GM10248 (cell line): ENCODE data around the gene AP2S1.

Experiments used
- CTCF ChIA-PET: fragments of 300-600 bp; sonication (Branson Sonifier 250); formaldehyde crosslinking; extraction: SDS; loops from one replicate; lab custom pipeline; 2021; ENCODE audit warnings: antibody characterized with exemption; lab: Yijun Ruan, JAX
- POLR2A ChIA-PET: fragments of 350-650 bp; sonication (Branson Sonifier 250); formaldehyde crosslinking; extraction: SDS; loops from one replicate; lab custom pipeline; 2020; ENCODE audit warnings: antibody characterized with exemption; lab: Yijun Ruan, JAX
- DNase-seq: peaks from one replicate; pipeline ENCODE4 v3.0.0; 2012; ENCODE audit errors: extremely low spot score
- TF ChIP-seq, protein P1 (sequence below): IDR thresholded peaks from 2 replicates; pipeline ENCODE4 v1.5.1; 2012; ENCODE audit warnings: mild to moderate bottlenecking, low read depth; ENCODE audit errors: extremely low read depth, missing control alignments, control extremely low read depth

AP2S1 gene

DNA sequence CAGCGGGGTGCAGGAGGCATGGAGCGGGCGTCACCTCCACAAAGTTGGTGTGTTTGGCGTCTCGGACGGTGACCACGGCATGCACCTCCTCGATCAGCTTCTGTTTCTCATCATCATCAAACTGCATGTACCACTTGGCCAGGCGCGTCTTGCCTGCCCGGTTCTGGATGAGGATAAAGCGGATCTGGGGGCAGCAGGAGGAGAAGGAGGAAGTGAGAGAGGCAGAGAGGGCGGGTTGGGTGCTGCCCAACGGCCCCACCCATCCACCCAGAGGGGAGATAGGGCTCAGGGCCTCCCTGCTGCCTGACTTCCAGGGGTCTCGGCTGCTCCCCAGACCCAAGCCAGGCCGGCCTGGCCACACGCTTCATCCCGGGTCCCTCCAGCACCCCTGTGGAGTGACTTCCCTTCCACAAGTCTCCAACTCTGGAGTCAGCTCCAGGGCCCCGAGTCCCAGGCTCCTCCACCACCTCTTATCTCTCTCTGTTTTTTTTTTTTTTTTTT lies 4.6 kb downstream of the AP2S1 start:
- ChIA-PET CTCF (interaction anchor here (0.8 to 7.5 kb wide), 4 partner anchors 8 to 94 kb away, joined by 3 to 125 read pairs (median 6); no protein-coding TSS in a partner anchor), POLR2A (interaction anchor here (0.7 kb wide), 1 partner anchor 58 kb away, joined by 5 read pairs; the partner anchor contains the start of gene SLC1A5)
- TF ChIP-seq, protein P1, sequence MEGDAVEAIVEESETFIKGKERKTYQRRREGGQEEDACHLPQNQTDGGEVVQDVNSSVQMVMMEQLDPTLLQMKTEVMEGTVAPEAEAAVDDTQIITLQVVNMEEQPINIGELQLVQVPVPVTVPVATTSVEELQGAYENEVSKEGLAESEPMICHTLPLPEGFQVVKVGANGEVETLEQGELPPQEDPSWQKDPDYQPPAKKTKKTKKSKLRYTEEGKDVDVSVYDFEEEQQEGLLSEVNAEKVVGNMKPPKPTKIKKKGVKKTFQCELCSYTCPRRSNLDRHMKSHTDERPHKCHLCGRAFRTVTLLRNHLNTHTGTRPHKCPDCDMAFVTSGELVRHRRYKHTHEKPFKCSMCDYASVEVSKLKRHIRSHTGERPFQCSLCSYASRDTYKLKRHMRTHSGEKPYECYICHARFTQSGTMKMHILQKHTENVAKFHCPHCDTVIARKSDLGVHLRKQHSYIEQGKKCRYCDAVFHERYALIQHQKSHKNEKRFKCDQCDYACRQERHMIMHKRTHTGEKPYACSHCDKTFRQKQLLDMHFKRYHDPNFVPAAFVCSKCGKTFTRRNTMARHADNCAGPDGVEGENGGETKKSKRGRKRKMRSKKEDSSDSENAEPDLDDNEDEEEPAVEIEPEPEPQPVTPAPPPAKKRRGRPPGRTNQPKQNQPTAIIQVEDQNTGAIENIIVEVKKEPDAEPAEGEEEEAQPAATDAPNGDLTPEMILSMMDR = no peak
- DNase-seq = no peak

GRCh38 chr19:46844067-46844489 lies 6.6 kb downstream of the AP2S1 start:
- DNase-seq = no peak
- POLR2A ChIA-PET = no interaction called here
- CTCF ChIA-PET = interaction anchor here (0.8 to 7.5 kb wide), 4 partner anchors 10 to 169 kb away, joined by 3 to 125 read pairs (median 4); no protein-coding TSS in a partner anchor
- TF ChIP-seq, protein P1 = no peak

GRCh38 chr19:46842791-46843190 lies 7.9 kb downstream of the AP2S1 start:
- ChIA-PET CTCF (interaction anchor here (0.6 to 7.5 kb wide), 5 partner anchors 9 to 91 kb away, joined by 3 to 125 read pairs (median 9); no protein-coding TSS in a partner anchor), POLR2A (no interaction called here)
- TF ChIP-seq, protein P1 = no peak
- no peak for DNase-seq

DNA sequence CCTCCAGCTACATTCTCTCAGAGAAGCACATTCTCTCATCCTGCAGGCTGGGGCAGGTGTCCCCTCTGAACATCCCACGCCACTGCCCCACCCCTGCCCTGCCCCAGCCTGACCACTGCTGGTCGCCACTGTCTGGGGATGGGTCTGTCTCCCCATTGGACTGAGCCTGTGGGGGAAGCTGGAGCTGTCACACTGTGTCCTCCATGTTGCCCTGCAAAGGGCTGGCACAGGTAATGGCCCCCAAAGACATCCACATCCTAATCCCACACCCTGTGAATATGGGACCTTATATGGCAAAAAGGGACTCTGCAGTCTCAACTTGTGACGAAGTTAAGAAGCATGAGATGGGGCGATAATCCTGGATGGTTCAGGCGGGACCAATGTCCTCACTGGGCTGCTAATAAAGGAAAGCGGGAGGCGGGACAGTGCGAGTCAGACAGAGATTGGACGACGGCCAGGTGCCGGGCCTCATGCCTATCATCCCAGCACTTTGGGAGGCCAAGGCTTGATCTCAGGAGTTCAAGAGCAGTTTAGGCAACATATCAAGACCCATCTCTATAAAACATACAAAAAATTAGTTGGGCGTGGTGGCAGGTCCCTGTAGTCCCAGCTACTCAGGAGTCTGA lies 9.1 kb downstream of the AP2S1 start:
- TF ChIP-seq, protein P1 = no peak
- ChIA-PET POLR2A (no interaction called here), CTCF (interaction anchor here (0.6 to 7.5 kb wide), 19 partner anchors 9 to 150 kb away, joined by 3 to 125 read pairs (median 7); partner anchors contain the start of gene AP2S1)
- DNase-seq = no peak

DNA sequence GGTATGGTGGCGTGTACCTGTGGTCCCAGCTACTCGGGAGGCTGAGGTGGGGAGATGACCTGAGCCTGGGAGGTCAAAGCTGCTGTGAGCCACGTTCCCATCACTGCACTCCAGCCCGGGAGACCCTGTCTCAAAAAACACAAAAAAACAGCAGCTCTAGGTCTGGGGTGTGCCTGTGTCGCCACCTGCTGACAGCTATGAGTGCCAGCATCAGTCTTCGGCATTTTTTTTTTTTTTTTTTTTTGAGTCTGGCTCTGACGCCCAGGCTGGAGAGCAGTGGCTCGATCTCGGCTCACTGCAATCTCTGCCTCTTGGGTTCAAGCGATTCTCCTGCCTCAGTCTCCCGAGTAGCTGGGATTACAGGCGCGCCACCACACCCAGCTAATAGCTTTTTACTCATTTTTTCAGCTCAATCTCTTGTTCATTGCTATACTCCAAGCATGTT lies 10.1 kb downstream of the AP2S1 start:
- CTCF ChIA-PET = interaction anchor here (0.6 to 7.5 kb wide), 40 partner anchors 10 to 551 kb away, joined by 3 to 125 read pairs (median 5); partner anchors contain the start of genes AP2S1 and SLC1A5
- TF ChIP-seq, protein P1 = peak; percentile 76
- POLR2A ChIA-PET = interaction anchor here (0.6 to 1.0 kb wide), 5 partner anchors 10 to 1880 kb away, joined by 3 to 8 read pairs (median 3); partner anchors contain the start of gene AP2S1
- DNase-seq = peak; percentile 72

DNA sequence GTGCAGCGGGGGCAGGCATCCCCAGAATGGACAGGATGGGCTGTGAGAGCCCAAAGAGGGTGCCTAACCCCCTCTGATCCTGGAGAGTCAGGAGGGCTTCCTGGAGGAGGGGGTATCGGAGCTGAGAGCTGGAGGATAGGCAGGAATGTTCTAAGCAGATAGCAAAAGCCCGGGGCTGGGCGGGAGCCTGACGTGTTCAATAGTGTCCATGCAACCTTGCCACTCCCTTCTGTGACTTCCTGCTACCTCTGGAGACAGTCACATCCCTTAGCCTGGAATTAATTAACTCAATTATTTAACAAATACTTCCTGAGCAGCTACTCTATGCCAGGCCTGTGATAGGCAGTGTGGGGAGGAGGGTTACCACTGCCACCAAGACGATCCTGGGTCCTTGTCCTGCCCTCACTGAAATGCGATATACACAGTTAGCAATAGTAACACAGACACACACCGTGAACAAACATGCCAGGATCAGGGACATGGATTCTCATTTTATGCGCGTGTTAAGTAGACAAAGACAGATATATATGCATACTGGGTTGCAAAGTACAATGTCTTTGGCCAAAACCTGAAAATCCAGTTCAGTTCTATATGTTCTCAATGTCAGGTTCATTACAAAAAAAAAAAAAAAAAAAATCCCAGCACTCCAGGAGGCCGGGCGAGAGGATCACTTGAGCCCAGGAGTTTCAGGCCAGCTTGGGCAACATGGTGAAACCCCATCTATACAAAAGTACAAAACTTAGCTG lies 10.7 kb downstream of the AP2S1 start:
- POLR2A ChIA-PET = interaction anchor here (0.6 to 1.0 kb wide), 5 partner anchors 11 to 1881 kb away, joined by 3 to 8 read pairs (median 3); partner anchors contain the start of gene AP2S1
- CTCF ChIA-PET = interaction anchor here (0.6 to 7.5 kb wide), 37 partner anchors 9 to 551 kb away, joined by 3 to 125 read pairs (median 6); partner anchors contain the start of genes AP2S1 and SLC1A5
- TF ChIP-seq, protein P1 = no peak
- DNase-seq = no peak
